NCI-H82 (cell line): Measurements from ENCODE around the gene TRIM54.

Experiments used
- DNase-seq: peaks from one replicate; lab custom pipeline; 2025; lab: John Stamatoyannopoulos, UW

Gene TRIM54

GRCh38 chr2:27356382-27357181 lies 74.4 kb downstream of the TRIM54 start, which contains the start of gene GTF3C2:
GTF3C2 (minus strand) TSS chr2:27356764; CDS start chr2:27343554, 13,210 bp downstream.
- DNase-seq = peak; percentile 100
